Measurements from ENCODE around the gene PACSIN3.

PACSIN3 gene

GRCh38 chr11:47137476-47137875 is 48.8 kb downstream of the PACSIN3 start:
- Histone ChIP-seq H3K4me1 (ENCODE audit: control insufficient read depth, low read length) (no peaks in the 10 kb centered on the region), H3K36me3 (ENCODE audit: control insufficient read depth, low read length) (no peaks in the 10 kb centered on the region), H3K27ac (ENCODE audit: low read depth, low read length) (no peak overlapping the region), H4K20me1 (ENCODE audit: control insufficient read depth, insufficient read depth, low read depth, low read length) (no peaks in the 10 kb centered on the region), H3K27me3 (ENCODE audit: control insufficient read depth, low read length) (no peaks in the 10 kb centered on the region), H3K79me2 (ENCODE audit: control insufficient read depth, low read length) (no peaks in the 10 kb centered on the region), H3K9me3 (ENCODE audit: control insufficient read depth, insufficient read depth, low read length) (no peaks in the 10 kb centered on the region), H3K4me3 (ENCODE audit: low read length) (no peak overlapping the region), H3K4me2 (ENCODE audit: low read length) (no peak overlapping the region), H3F3A (ENCODE audit: control insufficient read depth, insufficient read depth) (no peaks in the 10 kb centered on the region), H3K9me2 (replicated peaks; ENCODE audit: control insufficient read depth, low read length) (no peaks in the 10 kb centered on the region)
- TF ChIP-seq CTCF (IDR thresholded peaks at IDR 0.05; ENCODE audit: low read depth, low read length, poor library complexity, severe bottlenecking) (no peak), EZH2phosphoT487 (IDR thresholded peaks at IDR 0.05; ENCODE audit: borderline replicate concordance, low read length) (no peak)

- Histone ChIP-seq H3K4me3 (ENCODE audit: low read length) (no peak overlapping the region), H3K36me3 (ENCODE audit: control insufficient read depth, low read length) (no peaks in the 10 kb centered on the region), H3K79me2 (ENCODE audit: control insufficient read depth, low read length) (no peaks in the 10 kb centered on the region), H3K4me1 (ENCODE audit: control insufficient read depth, low read length) (no peaks in the 10 kb centered on the region), H3F3A (ENCODE audit: control insufficient read depth, insufficient read depth) (no peaks in the 10 kb centered on the region), H3K4me2 (ENCODE audit: low read length) (no peak overlapping the region), H3K9me2 (replicated peaks; ENCODE audit: control insufficient read depth, low read length) (no peaks in the 10 kb centered on the region), H3K27ac (ENCODE audit: low read depth, low read length) (no peak overlapping the region), H4K20me1 (ENCODE audit: control insufficient read depth, insufficient read depth, low read depth, low read length) (no peaks in the 10 kb centered on the region), H3K27me3 (ENCODE audit: control insufficient read depth, low read length) (no peaks in the 10 kb centered on the region), H3K9me3 (ENCODE audit: control insufficient read depth, insufficient read depth, low read length) (no peaks in the 10 kb centered on the region)
- no peak for TF ChIP-seq EZH2phosphoT487 (IDR thresholded peaks at IDR 0.05; ENCODE audit: borderline replicate concordance, low read length)
- TF ChIP-seq CTCF (IDR thresholded peaks at IDR 0.05; ENCODE audit: low read depth, low read length, poor library complexity, severe bottlenecking) = no peak
Measured at GRCh38 chr11:47136921-47137320, 49.3 kb downstream of the PACSIN3 start.

- Histone ChIP-seq H3K27ac (ENCODE audit: low read depth, low read length) (no peak overlapping the region), H3F3A (ENCODE audit: control insufficient read depth, insufficient read depth) (no peaks in the 10 kb centered on the region), H3K9me3 (ENCODE audit: control insufficient read depth, insufficient read depth, low read length) (no peaks in the 10 kb centered on the region), H3K4me3 (ENCODE audit: low read length) (no peak overlapping the region), H3K79me2 (ENCODE audit: control insufficient read depth, low read length) (no peaks in the 10 kb centered on the region), H3K36me3 (ENCODE audit: control insufficient read depth, low read length) (no peaks in the 10 kb centered on the region), H3K9me2 (replicated peaks; ENCODE audit: control insufficient read depth, low read length) (no peaks in the 10 kb centered on the region), H4K20me1 (ENCODE audit: control insufficient read depth, insufficient read depth, low read depth, low read length) (no peaks in the 10 kb centered on the region), H3K4me2 (ENCODE audit: low read length) (no peak overlapping the region), H3K27me3 (ENCODE audit: control insufficient read depth, low read length) (no peaks in the 10 kb centered on the region), H3K4me1 (ENCODE audit: control insufficient read depth, low read length) (no peaks in the 10 kb centered on the region)
- no peak for TF ChIP-seq EZH2phosphoT487 (IDR thresholded peaks at IDR 0.05; ENCODE audit: borderline replicate concordance, low read length)
Measured at GRCh38 chr11:47136327-47136726, 49.9 kb downstream of the PACSIN3 start.

GRCh38 chr11:47132981-47133380 is 53.3 kb downstream of the PACSIN3 start:
- Histone ChIP-seq H3K36me3 (ENCODE audit: control insufficient read depth, low read length) (no peaks in the 10 kb centered on the region), H3F3A (ENCODE audit: control insufficient read depth, insufficient read depth) (no peaks in the 10 kb centered on the region), H3K27ac (ENCODE audit: low read depth, low read length) (no peak overlapping the region), H3K79me2 (ENCODE audit: control insufficient read depth, low read length) (no peaks in the 10 kb centered on the region), H4K20me1 (ENCODE audit: control insufficient read depth, insufficient read depth, low read depth, low read length) (no peaks in the 10 kb centered on the region), H3K9me2 (replicated peaks; ENCODE audit: control insufficient read depth, low read length) (no peaks in the 10 kb centered on the region), H3K4me2 (ENCODE audit: low read length) (no peak overlapping the region), H3K4me1 (ENCODE audit: control insufficient read depth, low read length) (0 out of 2 replicates have a peak, but pooled peaks cover 3% of the 10 kb centered on the region), H3K9me3 (ENCODE audit: control insufficient read depth, insufficient read depth, low read length) (no peaks in the 10 kb centered on the region), H3K27me3 (ENCODE audit: control insufficient read depth, low read length) (no peaks in the 10 kb centered on the region), H3K4me3 (ENCODE audit: low read length) (no peak overlapping the region)
- TF ChIP-seq CTCF (IDR thresholded peaks at IDR 0.05; ENCODE audit: low read depth, low read length, poor library complexity, severe bottlenecking) (no peak), EZH2phosphoT487 (IDR thresholded peaks at IDR 0.05; ENCODE audit: borderline replicate concordance, low read length) (no peak)
